ENCODE results near the gene TUBA4A. TPM values are rescaled to one million over a fixed set of nuclear protein-coding genes. Genes with fewer than 3 reads are reported as not detected.

The TUBA4A gene
- total and polyA plus RNA-seq, 9 of the 15 experiments (the other 6 are each of a cell fraction or from before 2014, with no cell fraction given): 25.1 to 174 (median 42.4) TPM

GRCh38 chr2:219218732-219219701 lies 34.7 kb downstream of the TUBA4A start, which contains the start of gene ABCB6 (continued):
- no peak for TF ChIP-seq KLF10 (CRISPR knock-in tag; IDR thresholded peaks at IDR 0.05)
- TF ChIP-seq SRSF1 (IDR thresholded peaks at IDR 0.05; ENCODE audit: low read depth, low read length): no peak
- no peak for TF ChIP-seq PRDM10 (IDR thresholded peaks at IDR 0.05; ENCODE audit: partially characterized antibody)
- TF ChIP-seq KLF13 (tag; IDR thresholded peaks at IDR 0.05; ENCODE audit: borderline replicate concordance, low read depth): no peak
- no peak for TF ChIP-seq DPF2 (IDR thresholded peaks at IDR 0.05)
- peak; percentile 64 to 69 for TF ChIP-seq NRF1 (conservative IDR thresholded peaks at IDR 0.05 in 1 of 2, IDR thresholded peaks at IDR 0.05 in 1 of 2)
- TF ChIP-seq DACH1 (IDR thresholded peaks at IDR 0.05; ENCODE audit: partially characterized antibody): no peak
- no peak; the same call in 1 of the 2 replicates for TF ChIP-seq SOX6 (IDR thresholded peaks at IDR 0.05)
- TF ChIP-seq SMARCC2 (IDR thresholded peaks at IDR 0.05; ENCODE audit: low read depth): no peak
- no peak for TF ChIP-seq ZNF445 (CRISPR knock-in tag; IDR thresholded peaks at IDR 0.05; ENCODE audit: low read depth)
- TF ChIP-seq ELF2 (CRISPR knock-in tag; IDR thresholded peaks at IDR 0.05): no peak
- no peak for TF ChIP-seq RBM14 (IDR thresholded peaks at IDR 0.05; ENCODE audit: borderline replicate concordance, insufficient read depth, low read depth, low read length)
- TF ChIP-seq, protein P1, sequence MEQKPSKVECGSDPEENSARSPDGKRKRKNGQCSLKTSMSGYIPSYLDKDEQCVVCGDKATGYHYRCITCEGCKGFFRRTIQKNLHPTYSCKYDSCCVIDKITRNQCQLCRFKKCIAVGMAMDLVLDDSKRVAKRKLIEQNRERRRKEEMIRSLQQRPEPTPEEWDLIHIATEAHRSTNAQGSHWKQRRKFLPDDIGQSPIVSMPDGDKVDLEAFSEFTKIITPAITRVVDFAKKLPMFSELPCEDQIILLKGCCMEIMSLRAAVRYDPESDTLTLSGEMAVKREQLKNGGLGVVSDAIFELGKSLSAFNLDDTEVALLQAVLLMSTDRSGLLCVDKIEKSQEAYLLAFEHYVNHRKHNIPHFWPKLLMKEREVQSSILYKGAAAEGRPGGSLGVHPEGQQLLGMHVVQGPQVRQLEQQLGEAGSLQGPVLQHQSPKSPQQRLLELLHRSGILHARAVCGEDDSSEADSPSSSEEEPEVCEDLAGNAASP (IDR thresholded peaks at IDR 0.05): no peak
- no peak for TF ChIP-seq GTF2A2 (tag; IDR thresholded peaks at IDR 0.05)
- TF ChIP-seq ZNF133 (CRISPR knock-in tag; IDR thresholded peaks at IDR 0.05): no peak
- TF ChIP-seq, protein P2, sequence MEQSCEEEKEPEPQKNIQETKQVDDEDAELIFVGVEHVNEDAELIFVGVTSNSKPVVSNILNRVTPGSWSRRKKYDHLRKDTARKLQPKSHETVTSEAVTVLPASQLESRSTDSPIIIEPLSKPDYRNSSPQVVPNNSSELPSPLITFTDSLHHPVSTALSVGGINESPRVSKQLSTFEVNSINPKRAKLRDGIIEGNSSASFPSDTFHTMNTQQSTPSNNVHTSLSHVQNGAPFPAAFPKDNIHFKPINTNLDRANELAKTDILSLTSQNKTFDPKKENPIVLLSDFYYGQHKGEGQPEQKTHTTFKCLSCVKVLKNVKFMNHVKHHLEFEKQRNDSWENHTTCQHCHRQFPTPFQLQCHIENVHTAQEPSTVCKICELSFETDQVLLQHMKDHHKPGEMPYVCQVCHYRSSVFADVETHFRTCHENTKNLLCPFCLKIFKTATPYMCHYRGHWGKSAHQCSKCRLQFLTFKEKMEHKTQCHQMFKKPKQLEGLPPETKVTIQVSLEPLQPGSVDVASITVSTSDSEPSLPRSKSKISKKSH (CRISPR knock-in tag; IDR thresholded peaks at IDR 0.05): no peak
- no peak for TF ChIP-seq FOXK1 (CRISPR knock-in tag; IDR thresholded peaks at IDR 0.05; ENCODE audit: borderline replicate concordance)
- TF ChIP-seq, protein P3, sequence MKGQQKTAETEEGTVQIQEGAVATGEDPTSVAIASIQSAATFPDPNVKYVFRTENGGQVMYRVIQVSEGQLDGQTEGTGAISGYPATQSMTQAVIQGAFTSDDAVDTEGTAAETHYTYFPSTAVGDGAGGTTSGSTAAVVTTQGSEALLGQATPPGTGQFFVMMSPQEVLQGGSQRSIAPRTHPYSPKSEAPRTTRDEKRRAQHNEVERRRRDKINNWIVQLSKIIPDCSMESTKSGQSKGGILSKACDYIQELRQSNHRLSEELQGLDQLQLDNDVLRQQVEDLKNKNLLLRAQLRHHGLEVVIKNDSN (CRISPR knock-in tag; IDR thresholded peaks at IDR 0.05): peak; percentile 99
- TF ChIP-seq TEAD4 (IDR thresholded peaks at IDR 0.05; ENCODE audit: low read length): no peak
- no peak for TF ChIP-seq TEAD4 (CRISPR knock-in tag; IDR thresholded peaks at IDR 0.05; ENCODE audit: borderline replicate concordance)
